PC-9 (cell line): ENCODE data around the gene AK3. TPM values are rescaled to one million over a fixed set of nuclear protein-coding genes. Genes with fewer than 3 reads are reported as not detected.
A peak's percentile ranks its signal among the peaks of the same experiment; 100 is the strongest.

Source experiments
- BruUV-seq: library from RNA; stranded (reverse); fragments of 400-500 nt; replicated peaks from 2 replicates; lab custom pipeline; 2021; lab: Mats Ljungman, UMichigan
- CTCF ChIA-PET: fragments of 300-600 bp; sonication (Branson Sonifier 250); formaldehyde crosslinking; loops from one replicate; lab custom pipeline; 2022; ENCODE audit warnings: antibody characterized with exemption; lab: Charles Lee
- POLR2A ChIA-PET: fragments of 300-600 bp; sonication (Branson Sonifier 250); formaldehyde crosslinking; loops from one replicate; lab custom pipeline; 2022; ENCODE audit warnings: antibody characterized with exemption; ENCODE audit not compliant: unreplicated experiment; lab: Charles Lee
- DNase-seq, 2 experiments: peaks; one replicate each; pipeline versions ENCODE4 v3.0.0 to v3.0.0-alpha.2; 2015 to 2022; ENCODE audit warnings: mixed read lengths in 1 of 2
- H2AFZ ChIP-seq: fragments of 200-600 bp; sonication (generic); 2 replicates; pipeline ENCODE4 v1.8.1; 2017; ENCODE audit warnings: antibody characterized with exemption
- H3F3A ChIP-seq: fragments of 200-600 bp; sonication (generic); 2 replicates; pipeline ENCODE4 v1.8.1; 2017; ENCODE audit warnings: antibody characterized with exemption, mild to moderate bottlenecking, low read depth; ENCODE audit not compliant: insufficient read depth
- H3K27ac ChIP-seq: fragments of 200-600 bp; sonication (generic); 2 replicates; pipeline ENCODE4 v1.6.1; 2016; ENCODE audit warnings: mixed run types
- H3K27me3 ChIP-seq: fragments of 200-600 bp; sonication (generic); 2 replicates; pipeline ENCODE4 v1.6.1; 2016; ENCODE audit warnings: low read depth, mixed run types; ENCODE audit not compliant: insufficient read depth
- H3K36me3 ChIP-seq: fragments of 200-600 bp; sonication (generic); 2 replicates; pipeline ENCODE4 v1.6.1; 2016; ENCODE audit warnings: low read depth, mixed run types
- H3K4me1 ChIP-seq: fragments of 200-600 bp; sonication (generic); replicated peaks from 2 replicates; pipeline ENCODE4 v1.6.1; 2016; ENCODE audit warnings: mixed run types; ENCODE audit not compliant: insufficient read depth
- H3K4me2 ChIP-seq: fragments of 200-600 bp; sonication (generic); 2 replicates; pipeline ENCODE4 v1.6.1; 2017; ENCODE audit warnings: mixed run types
- H3K4me3 ChIP-seq: fragments of 200-600 bp; sonication (generic); 2 replicates; pipeline ENCODE4 v1.6.1; 2016; ENCODE audit warnings: mixed run types
- H3K79me2 ChIP-seq: fragments of 200-600 bp; sonication (generic); 2 replicates; pipeline ENCODE4 v1.6.1; 2017; ENCODE audit warnings: low read depth, mixed run types
- H3K9me2 ChIP-seq: fragments of 200-600 bp; sonication (generic); 2 replicates; pipeline ENCODE4 v1.8.1; 2017; ENCODE audit warnings: mild to moderate bottlenecking; ENCODE audit not compliant: insufficient read depth
- H3K9me3 ChIP-seq: fragments of 200-600 bp; sonication (generic); 2 replicates; pipeline ENCODE4 v1.8.1; 2016; ENCODE audit warnings: low read depth; ENCODE audit not compliant: insufficient read depth
- H4K20me1 ChIP-seq: fragments of 200-600 bp; sonication (generic); 2 replicates; pipeline ENCODE4 v1.8.1; 2017; ENCODE audit not compliant: insufficient read depth
- CTCF ChIP-seq: fragments of 200-600 bp; sonication (generic); conservative IDR thresholded peaks from 2 replicates; pipeline ENCODE4 v1.6.1; 2017; ENCODE audit warnings: mixed run types, antibody characterized with exemption, mild to moderate bottlenecking, moderate library complexity
- EZH2 ChIP-seq: fragments of 200-600 bp; sonication (generic); IDR thresholded peaks from 2 replicates; pipeline ENCODE4 v1.8.0; 2017; ENCODE audit warnings: antibody characterized with exemption, low read depth
- intact Hi-C: fragments of 100-400 bp; cut with micrococcal nuclease; formaldehyde crosslinking; loops from one replicate; pipeline ENCODE4 v1.10.0; 2022; ENCODE audit not compliant: unreplicated experiment
- total RNA-seq: library from RNA; stranded (reverse); gene quantifications from 2 replicates; pipeline ENCODE4 v1.2.3, GENCODE V29; 2021

Gene AK3
- total RNA-seq, 1 experiment from 2014 or later = 36.2 TPM

- H3K4me2 ChIP-seq = no peak overlapping the region
- H4K20me1 ChIP-seq = no peaks in the 10 kb centered on the region
- H3K27me3 ChIP-seq = no peaks in the 10 kb centered on the region
- TF ChIP-seq CTCF (no peak), EZH2 (no peak)
- H3K36me3 ChIP-seq = no peaks in the 10 kb centered on the region
- H3K79me2 ChIP-seq = peaks cover 25% of the 10 kb centered on the region
- 0 out of 2 replicates have a peak, but pooled peaks cover 6% of the 10 kb centered on the region for H3F3A ChIP-seq
- DNase-seq = no peak
- no peak overlapping the region for H3K27ac ChIP-seq
- intact Hi-C loops = loop anchor here (10.0 kb wide), 1 partner anchor 359 kb away; no protein-coding TSS in a partner anchor
- CTCF ChIA-PET = no interaction called here
- H3K9me2 ChIP-seq = no peaks in the 10 kb centered on the region
- POLR2A ChIA-PET = no interaction called here
- no peak overlapping the region for H3K4me3 ChIP-seq
- H3K9me3 ChIP-seq = no peaks in the 10 kb centered on the region
- no TSS peak for BruUV-seq
- H2AFZ ChIP-seq = no peak overlapping the region
- H3K4me1 ChIP-seq = peaks cover 9% of the 10 kb centered on the region
Observed at GRCh38 chr9:4743131-4743875, 2.3 kb upstream of the AK3 start.

- POLR2A ChIA-PET = no interaction called here
Observed at GRCh38 chr9:4742246-4742645, 1.2 kb upstream of the AK3 start.

More at GRCh38 chr9:4742246-4742645, 1.2 kb upstream of the AK3 start:
- peaks cover 16% of the 10 kb centered on the region for H3K4me1 ChIP-seq
- no peak overlapping the region for H3K27ac ChIP-seq
- DNase-seq = no peak
- H2AFZ ChIP-seq = peak overlapping the region; percentile 95
- 0 out of 2 replicates have a peak, but pooled peaks cover 6% of the 10 kb centered on the region for H3F3A ChIP-seq
- H3K9me3 ChIP-seq = no peaks in the 10 kb centered on the region
- TF ChIP-seq CTCF = no peak
- H3K9me2 ChIP-seq = no peaks in the 10 kb centered on the region
- no peaks in the 10 kb centered on the region for H3K36me3 ChIP-seq
- intact Hi-C loops = loop anchor here (10.0 kb wide), 1 partner anchor 357 kb away; no protein-coding TSS in a partner anchor
- peaks cover 36% of the 10 kb centered on the region for H3K79me2 ChIP-seq
- H4K20me1 ChIP-seq = no peaks in the 10 kb centered on the region
- CTCF ChIA-PET = no interaction called here
- peak overlapping the region; percentile 69 for H3K4me2 ChIP-seq
- TSS peak; percentile 48 for BruUV-seq
- H3K4me3 ChIP-seq = peak overlapping the region; percentile 73; the same call in 1 of the 2 replicates
- H3K27me3 ChIP-seq = no peaks in the 10 kb centered on the region
